GM18498 (cell line): Measurements from ENCODE around the gene SIX2.
"Not testable (repeated sequence)": the region's sequence is repeated elsewhere in the genome, so short reads cannot be mapped to it uniquely, and the experiment has no call there.

Source experiments
- ATAC-seq: cut with Tn5 transposase; IDR thresholded peaks from one replicate; pipeline ENCODE4 v1.9.1; 2021; ENCODE audit warnings: mild to moderate bottlenecking, moderate library complexity; ENCODE audit not compliant: unreplicated experiment

SIX2 gene

DNA sequence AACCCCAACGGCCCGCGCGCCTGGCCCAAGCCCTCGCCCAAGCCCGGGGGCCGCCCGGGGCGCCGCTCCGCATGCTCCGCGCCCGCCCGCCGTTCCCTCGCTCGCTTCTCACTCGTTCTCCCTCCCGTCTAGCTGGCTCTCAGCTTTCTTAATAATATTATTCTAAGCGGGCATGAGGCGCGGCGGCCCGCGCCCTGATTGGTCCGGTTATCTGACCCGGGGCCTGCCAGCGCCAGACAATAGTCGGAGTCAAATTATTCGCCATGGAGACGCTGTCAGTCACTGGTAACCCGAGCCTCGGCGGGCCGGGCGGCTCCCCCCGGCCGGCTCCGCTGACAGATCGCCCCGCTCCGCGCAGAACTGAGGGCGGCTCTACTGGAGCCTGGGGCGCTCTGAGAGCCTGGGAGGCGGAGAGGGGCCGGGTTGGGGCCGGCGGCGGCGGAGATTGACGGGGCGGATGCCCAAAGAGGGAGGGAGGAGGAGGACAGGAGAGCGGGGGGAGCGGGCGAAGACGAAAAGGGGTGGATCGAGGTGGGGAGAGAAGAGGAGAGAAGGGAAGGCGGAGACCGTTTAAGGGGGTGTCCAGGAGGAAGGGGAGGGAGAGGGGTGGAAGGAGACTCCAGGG lies at the start of gene SIX2:
Gene SIX2, minus strand, starts transcription at position 150 of the 625 bp plus-strand sequence. CDS start 342 bp downstream, outside the sequence.
- ATAC-seq, result no peak

DNA sequence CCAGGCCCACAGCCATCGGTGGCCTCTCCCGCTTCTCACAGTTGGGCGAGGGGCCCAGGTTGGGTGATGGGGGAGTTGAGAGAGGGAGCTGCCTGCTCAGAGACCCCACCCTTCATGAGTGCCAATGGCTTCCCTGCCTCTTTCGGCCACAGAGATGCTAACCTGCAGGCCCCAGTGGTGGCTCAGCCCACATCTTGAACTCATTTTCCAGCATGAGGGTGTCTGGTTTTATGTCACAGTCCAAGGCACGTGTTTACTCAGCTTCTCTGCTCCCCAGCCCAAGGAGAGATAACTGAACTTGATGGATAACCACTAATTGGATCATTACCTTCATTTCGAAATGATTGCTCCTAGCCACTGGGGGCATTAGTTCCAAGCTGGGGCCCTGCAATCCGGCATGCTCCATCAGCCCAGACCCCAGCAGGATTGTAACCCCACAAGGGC lies 45.9 kb upstream of the SIX2 start:
- no peak for ATAC-seq

DNA sequence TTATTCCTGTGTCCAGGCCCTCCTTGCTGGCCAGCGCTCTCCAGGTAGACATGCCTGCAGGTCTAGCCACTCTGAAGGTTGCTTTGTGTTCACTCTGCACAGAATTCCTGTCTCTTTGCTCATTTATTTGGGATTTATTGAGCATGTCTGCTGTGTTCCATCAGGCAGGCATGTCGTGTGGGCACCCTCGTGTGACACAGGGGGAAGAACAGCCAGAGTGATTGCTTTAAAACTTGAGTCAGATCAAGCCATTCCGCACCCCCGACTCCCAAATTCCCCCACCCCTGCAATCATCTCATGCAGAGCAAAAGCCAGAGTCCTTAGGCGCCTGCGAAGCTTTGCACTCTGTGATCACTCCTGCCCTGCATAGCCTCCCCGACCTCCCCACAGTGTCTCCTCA lies 44.7 kb upstream of the SIX2 start:
- no peak for ATAC-seq

DNA sequence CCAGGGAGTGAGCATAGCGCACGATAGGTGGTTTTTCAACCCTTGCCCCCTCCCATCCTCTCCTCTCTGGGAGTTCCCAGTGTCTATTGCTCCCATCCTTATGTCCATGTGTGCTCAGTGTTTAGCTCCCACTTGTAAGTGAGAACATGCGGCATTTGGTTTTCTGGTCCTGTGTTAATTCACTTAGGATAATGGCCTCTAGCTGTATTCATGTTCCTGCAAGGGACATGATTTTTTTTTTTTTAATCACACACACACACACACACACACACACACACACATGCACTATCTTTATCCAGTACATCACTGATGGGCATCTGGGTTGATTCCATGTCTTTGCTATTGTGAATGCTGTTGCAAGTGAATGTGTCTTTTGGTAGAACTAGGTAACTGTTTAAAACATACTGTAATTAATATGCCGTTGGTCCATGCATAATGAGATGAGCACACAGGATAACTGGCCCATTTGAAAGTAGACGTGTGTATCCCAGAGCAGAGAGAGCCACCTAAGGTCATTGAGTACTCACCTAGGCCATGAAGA lies 43.2 kb upstream of the SIX2 start:
- ATAC-seq, result no peak

DNA sequence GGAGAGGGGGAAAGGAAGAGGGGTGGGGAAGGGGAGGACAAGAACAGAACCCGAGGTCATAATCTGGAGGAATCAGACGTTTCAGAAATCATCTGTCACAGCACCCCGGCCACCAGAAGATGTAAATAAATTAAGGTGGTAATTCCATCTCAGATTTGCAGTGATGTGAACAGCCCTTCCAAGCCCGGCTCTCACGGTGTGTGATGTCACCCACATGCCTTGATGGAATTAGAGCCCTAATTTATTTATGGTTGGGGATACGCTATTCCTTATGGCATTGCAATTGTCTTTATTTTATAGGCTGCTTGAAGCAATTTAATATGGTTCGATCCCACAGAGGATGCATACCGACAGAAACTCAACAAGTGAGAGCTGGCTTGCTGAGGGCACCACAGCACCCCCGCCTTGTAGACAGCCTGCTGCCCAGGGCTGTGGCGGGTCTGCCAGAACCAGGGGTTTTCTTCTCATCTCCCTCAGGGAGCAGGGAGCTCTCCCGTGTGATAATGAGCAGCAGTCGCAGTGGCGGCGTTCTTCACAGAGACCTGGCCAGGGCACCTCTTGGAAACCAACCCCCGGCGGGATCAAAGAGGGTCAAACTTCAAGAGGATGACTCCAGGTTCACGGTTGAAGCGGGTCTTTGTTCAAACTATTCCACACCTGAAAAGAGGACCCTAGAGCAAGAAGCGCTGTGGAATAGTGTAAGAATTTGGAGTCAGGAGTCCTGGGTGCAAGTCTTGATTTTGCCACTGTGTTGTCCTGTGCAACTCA lies 40.5 kb upstream of the SIX2 start:
- no peak for ATAC-seq

DNA sequence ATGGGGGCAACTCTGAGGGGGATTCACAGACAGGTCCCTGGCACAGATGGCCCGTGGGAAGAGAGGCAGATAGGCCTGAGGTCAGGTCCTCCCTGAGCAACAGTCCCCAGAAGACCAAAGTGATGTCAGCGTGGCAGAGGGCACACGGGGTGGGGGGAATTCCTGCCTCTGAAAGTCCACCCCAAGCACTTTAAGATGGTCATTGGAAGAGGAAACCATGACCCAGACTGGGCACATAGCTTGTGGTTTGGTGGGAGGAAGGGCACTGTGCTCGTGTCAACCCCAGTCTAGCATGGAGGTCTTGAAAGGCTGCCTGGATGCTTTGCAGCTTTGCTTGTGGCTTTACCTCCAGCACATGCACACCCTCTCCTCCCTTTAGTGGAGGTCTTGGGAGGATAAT lies 38.0 kb upstream of the SIX2 start:
- no peak for ATAC-seq

DNA sequence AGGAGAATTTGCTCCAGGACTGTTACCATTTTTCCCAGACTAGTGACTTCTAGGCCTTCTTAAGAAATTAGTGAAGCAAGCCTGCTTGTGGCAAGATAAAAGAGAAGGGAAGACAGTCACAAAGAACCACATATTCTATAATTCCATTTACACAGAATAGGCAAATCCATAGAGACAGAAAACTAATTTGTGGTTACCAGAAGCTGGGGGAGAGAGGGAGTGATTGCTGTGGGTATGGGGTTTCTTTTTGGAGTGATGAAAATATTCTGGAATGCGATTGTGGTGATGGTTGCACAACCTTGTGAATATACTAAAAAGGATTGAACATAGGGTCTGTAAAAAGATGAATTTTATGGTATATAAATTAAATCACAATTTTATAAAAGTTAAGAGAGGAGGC lies 37.5 kb upstream of the SIX2 start:
- no peak for ATAC-seq

DNA sequence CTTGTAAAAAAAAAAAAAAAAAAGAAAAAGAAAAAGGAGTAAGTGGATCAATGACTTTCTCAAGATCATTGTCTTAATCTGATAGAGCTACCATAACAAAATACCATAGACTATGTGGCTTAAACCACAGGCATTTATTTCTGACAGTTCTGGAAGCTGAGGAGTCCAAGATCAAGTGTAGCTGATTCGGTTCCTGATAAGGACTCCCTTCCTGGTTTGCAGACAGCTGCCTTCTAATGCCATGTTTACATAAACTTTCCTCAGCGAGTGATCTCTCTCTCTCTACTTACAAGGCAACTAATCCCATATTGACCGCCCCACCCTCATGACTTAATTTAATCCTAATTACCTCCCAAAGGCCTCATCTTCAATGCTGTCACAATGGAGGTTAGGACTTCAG lies 36.5 kb upstream of the SIX2 start:
- ATAC-seq, result no peak

DNA sequence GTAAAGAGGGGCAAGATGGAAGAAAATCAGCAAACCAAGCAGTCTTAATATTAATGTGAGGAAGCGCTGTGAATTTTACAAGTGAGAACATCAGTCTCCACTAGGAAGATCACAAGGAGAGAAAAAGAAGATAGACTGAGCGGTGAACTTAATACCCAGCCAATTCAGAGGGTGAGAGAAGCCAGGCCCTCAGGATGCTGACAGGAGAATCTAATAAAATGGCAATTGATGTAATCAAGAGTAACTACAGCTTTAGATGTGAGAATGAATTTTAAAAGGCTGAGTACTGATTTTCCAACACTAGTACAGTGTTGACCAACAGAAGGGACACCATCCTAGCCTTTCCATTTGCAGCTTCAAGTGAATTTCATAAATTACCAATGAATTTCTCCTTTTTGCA lies 35.7 kb upstream of the SIX2 start:
- ATAC-seq, result no peak

DNA sequence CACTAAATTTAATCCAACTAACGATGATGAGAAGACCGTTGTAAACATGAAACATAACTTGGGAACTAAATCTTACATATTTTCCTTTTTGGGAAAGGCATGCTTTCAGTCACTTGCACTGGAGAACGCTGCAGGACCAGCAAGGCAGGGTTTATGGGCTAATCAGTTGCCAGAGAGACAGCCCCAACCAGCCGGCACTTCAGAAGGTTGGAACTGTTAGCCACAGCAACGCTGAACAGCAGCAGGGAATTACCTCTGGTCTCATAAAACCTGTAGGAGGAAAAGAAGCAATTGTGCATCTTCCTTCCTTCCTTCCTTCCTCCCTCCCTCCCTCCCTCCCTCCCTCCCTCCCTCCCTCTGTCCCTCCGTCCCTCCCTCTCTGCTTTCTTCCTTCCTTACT lies 33.9 kb upstream of the SIX2 start:
- no peak for ATAC-seq

DNA sequence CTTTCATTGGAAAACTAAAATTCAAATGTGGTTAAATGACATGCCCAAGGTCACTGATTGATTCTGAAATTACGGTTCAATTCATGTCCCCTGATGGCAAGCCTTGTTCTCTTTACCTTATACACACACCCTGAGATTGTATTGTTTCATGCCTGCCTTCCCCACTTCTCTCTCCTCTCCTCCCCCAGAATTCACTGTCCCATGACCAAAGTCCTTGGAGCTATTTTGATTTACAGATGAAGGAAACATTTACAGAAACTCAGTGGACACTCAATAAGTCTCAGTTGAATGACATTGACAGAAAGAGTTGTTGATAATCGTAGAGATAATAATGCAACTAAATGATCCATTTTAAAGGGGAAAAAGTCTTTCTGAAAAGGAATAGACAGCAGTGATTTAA lies 33.1 kb upstream of the SIX2 start:
- no peak for ATAC-seq

DNA sequence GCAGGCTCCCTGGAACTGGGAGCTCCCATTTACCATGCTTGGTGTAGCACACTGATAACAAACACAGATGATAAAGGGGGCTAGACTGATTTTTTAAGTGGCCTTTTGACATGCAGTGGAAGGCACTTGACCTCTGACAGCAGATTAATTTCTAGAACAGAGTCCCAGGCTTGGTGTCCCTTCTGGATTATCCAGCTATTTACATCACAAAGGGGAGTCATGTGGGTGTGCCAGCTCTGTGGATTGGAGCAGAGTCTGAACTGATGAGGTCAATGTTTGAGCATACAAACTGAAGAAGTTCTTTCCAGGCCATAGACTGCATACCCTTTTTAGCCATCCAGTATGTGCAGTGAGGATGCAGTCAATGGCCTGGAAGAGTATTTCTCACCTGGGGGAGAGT lies 31.5 kb upstream of the SIX2 start:
- no peak for ATAC-seq

DNA sequence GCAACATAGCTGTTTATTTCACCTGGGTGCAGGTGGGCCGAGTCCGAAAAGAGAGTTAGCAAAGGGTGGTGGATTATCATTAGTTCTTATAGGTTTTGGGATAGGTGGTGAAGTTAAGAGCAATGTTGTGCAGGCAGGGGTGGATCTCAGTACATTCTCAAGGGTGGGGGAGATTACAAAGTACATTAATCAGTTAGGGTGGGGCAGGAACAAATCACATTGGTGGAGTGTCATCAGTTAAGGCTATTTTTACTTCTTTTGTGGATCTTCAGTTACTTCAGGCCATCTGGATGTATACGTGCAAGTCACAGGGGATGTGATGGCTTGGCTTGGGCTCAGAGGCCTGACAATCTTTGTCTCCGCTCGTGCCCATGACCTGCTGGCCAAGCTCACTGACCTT lies 30.6 kb upstream of the SIX2 start:
- not testable (repeated sequence) for ATAC-seq

DNA sequence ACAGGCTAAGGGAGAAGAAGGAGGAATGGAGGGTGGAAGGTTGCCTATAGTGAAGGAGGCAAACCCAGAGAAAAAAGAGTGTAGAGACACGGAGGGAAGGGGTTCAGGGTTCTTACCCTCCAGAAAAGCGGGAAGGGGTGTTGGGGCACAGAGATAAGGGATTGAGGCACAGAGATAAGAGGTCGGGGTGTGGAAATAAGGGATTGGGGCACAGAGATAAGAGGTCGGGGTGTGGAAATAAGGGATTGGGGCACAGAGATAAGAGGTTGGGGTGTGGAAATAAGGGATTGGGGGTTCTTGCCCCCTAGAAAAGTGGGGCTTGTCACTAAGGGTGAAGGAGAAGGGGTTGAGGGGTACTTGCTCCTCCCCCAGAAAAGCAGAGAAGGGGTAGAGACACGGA lies 29.6 kb upstream of the SIX2 start:
- ATAC-seq, result not testable (repeated sequence)

DNA sequence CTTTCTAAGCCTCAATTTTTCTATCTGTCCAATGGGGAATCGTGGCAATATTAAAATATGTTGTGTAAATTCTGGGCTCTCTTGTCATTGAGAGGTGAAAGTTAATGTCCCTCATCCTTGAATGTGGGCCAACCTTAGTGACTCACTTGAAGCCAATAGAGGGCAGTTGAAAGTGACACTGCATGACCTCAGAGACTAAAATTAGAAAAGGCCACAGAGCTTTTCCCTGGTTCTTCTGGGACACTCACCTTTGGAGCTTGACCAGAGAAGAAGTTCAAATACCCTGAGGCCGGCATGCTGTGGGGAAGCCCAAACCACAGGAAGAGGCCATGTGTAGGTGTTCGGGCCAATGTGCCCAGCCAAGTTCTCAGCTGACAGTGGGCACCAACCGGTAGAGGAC lies 24.1 kb upstream of the SIX2 start:
- ATAC-seq, result no peak

DNA sequence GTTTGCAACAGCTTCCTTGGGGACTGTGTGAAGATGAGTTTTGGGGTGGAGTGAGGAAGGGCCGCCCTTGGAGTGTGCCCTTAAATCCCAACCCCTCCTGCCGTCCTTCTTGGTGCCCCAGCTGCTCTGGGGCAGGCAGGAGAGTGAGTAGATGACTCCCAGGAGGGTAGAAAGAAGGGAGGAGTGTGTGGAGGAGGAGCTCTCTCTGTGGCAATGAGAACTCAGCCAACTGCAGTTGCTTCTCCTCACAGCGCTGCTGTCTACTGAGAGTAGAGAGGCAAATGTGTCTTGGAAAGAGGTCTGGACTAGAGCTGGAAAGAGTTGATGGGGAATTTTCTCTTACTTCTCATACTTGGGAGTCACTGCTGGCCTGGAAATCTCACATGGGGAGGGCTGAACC lies 21.8 kb upstream of the SIX2 start:
- ATAC-seq, result no peak

DNA sequence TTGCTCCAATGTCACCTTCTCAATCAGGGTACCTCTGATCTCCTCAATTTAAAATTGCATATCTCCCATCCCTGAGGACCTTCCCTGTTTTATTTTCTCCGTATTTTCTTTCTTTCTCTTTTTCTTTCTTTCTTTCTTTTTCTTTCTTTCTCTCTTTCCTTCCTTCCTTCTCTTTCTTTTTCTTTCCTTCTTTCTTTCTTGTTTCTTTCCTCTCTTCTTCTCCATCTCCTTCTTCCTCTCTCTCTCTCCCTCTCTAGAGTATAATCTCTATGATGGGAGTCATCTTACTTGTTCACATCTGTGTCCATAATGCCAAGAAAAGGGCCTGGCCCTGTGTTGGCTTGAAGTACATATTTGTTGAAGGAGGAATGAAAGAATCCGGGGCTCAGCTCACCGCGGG lies 21.3 kb upstream of the SIX2 start:
- no peak for ATAC-seq

DNA sequence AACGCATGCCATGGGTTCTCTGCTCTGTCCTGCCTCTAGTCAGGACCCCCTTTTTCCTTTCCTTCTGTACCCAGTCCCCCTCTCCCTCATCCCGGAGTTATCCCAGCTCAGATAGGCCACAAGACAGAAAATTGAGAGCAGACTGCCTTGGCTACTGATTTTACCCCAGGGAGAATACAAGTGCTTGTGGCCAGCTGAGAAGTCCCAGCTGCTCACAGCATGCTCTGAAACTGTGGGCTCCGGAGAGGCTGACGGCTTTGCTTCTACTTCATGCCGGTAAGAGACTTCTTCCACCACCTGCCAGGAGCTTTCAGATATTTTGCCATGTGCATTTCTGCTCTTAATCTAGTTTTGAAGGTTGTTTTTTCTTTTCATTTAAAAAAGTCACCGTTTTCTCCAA lies 20.0 kb upstream of the SIX2 start:
- no peak for ATAC-seq

DNA sequence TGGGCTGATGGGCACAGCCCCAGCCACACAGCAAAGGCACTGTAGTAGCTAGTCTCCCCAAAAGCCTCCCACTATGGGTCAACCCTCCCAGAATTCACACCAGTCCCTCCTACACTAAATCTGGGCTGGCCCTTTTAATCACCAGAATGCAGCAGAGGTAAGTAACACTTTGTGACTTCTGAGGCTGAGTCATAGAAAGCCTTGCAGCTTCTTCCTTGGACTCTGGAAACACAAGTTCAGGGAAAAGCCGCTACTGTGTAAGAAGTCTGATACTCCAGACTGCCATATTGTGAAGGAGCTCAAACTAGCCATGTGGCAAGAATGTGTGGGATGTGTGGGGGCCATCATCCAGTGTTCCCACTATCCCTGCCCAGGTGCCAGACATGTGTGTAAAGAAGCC lies 19.0 kb upstream of the SIX2 start:
- ATAC-seq, result no peak

DNA sequence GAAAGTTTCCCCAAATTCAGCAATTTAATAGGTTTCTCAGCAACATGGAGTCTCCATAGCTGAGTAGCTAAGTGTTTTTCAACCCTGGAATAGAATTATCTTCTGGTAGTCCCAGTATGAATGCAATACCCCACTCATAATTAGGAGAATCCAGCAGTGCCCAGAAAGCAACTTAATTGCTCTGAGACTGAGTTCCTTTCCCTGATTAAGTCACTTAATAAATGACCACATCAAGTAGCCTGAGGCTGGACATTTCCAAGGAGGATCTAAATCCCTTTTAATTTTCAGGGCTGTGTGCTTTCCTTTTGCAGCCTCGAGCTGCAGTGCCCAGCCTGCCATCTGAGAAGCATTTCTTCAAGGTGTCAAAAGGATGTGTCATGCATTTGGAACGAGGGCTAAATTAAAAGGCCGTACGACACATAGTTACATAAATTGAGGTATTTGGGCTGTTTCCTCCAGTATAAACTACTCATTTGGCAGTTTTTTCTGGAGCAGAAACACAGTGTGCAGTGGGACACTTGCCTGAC lies 17.7 kb upstream of the SIX2 start:
- no peak for ATAC-seq

DNA sequence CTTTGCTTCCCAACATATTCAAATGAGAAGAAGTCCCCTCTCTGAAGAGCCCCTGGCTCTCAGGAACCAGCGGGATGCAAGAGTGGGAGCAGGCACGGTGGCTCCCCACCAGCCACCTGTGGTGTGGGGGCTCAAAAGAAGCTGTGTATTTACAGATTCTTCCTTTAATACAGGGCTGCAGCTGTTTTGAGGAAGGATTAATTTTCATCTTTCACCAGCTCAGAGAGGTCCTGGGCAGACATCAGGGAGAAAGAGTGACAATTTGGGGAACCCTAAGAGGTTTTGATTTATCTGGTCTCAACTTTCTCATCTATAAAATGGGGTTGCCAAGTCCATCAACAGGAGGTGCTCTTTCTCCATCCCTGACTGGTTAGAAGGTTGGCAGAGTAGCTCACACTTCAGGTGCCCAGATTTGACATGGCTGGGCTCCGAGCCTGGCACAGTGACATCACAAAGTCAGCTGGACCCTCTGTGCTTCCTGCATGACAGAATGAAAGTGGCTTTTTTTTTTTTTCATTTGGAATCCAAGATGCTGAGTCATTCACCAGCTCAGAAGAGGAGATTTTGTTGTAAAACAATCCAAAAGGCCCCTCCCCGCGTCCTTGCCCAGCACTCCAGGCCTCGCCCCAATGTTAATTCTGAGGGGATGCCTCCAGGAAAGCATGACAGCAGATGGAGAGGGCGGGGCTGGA lies 15.5 kb upstream of the SIX2 start:
- ATAC-seq, result no peak

DNA sequence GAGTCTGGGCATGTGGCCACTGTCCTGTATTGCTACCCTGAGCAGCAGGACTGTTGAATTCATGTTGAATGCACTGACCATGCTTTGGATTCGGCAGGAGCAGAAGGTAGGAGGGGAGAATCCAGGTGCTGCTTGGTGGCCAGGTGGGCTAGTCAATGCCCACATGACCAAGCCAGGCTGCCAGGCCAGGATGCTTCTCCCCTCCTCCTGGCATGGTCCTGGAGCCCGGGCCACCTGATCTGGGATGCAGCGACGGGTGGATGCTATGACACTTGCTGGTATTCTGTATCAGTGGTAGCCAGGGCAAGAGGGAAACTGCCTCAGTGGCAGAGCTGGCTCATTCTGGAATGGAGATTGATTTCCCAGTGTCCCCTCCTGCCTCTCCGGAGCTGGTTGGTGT lies 14.8 kb upstream of the SIX2 start:
- no peak for ATAC-seq
